Cerebellar nuclear complex (tissue), 1 donor: ENCODE measurements around the gene CD7.

Experiments
- DNase-seq, 2 experiments: peaks; one replicate each; lab custom pipeline; 2025; lab: John Stamatoyannopoulos, UW

Gene CD7

DNA sequence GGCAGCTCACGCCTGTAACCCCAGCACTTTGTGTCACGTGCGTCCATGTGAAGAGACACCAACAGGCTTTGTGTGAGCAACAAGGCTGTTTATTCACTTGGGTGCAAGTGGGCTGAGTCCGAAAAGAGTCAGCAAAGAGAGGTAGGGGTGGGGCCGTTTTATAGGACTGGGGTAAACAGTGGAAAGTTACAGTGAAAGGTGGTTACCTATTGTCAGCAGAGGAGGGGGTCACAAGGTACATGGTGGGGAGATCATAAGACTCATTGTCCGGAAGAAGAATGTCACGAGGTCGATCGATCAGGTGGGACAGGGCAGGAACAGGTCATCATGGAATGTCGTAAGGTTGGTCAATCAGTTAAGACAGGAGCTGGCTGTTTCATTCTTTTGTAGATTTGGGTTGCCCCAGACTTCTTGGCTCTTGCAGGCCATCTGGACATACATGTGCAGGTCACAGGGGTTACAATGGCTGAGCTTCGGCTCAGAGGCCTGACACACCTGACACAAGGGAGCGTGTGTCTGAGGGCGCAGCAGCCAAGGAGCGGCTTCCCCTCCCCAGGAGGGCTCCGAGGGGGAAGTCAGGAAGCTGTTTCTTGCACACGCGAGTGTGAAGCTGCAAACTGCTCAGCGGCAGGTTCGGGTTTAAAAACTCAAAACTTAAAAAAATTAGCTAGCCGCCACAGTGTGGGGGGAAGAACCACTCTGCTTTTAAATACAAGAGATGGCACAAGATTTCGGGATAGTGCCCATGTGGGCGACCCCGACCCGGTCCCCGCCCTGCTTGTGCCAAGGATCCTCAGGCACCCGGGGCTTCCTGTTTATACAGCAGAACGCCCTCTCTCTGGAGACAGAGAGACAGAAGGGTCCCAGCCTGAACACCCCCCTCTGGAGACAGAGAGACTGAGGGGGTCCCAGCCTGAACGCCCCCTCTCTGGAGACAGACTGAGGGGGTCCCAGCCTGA is 29.2 kb upstream of the CD7 start:
- no peak for DNase-seq

GRCh38 chr17:82345151-82345976 is 28.0 kb upstream of the CD7 start:
- DNase-seq, result no peak

DNA sequence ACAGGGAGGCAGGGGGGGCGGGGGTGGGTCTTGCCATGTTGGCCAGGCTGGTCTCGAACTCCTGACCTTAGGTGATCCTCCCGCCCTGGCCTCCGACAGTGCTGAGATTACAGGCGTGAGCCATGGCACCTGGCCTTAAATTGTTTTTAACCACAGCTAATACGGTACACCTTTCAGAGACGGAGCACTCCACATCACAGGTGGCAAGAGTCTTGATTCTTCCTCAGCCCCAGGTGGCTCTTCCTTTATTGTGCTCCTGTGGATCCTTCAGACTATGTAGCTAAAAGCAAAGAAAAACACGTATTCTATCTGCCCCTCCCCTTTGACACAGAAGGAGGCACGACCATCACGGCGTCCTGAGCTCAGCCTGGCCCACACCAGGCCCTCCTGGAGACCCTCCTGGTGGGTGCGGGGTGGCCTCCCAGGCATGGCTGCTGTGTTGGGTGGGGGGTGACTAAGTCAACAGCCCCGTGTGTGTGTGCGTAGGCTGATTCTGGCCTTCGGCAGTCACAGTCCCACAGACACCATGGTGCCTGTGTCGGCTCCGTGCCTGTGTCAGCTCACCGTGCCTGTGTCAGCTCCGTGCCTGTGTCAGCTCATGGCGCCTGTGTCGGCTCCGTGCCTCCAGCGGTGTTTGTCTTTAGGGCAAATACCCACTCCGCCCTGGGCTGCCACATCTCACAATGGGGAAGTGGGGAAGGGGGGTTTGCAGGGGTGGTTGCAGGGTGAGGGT is 26.9 kb upstream of the CD7 start:
- no peak for DNase-seq

GRCh38 chr17:82343560-82343959 is 26.2 kb upstream of the CD7 start:
- no peak for DNase-seq

GRCh38 chr17:82342361-82343079 is 25.1 kb upstream of the CD7 start:
- no peak for DNase-seq

DNA sequence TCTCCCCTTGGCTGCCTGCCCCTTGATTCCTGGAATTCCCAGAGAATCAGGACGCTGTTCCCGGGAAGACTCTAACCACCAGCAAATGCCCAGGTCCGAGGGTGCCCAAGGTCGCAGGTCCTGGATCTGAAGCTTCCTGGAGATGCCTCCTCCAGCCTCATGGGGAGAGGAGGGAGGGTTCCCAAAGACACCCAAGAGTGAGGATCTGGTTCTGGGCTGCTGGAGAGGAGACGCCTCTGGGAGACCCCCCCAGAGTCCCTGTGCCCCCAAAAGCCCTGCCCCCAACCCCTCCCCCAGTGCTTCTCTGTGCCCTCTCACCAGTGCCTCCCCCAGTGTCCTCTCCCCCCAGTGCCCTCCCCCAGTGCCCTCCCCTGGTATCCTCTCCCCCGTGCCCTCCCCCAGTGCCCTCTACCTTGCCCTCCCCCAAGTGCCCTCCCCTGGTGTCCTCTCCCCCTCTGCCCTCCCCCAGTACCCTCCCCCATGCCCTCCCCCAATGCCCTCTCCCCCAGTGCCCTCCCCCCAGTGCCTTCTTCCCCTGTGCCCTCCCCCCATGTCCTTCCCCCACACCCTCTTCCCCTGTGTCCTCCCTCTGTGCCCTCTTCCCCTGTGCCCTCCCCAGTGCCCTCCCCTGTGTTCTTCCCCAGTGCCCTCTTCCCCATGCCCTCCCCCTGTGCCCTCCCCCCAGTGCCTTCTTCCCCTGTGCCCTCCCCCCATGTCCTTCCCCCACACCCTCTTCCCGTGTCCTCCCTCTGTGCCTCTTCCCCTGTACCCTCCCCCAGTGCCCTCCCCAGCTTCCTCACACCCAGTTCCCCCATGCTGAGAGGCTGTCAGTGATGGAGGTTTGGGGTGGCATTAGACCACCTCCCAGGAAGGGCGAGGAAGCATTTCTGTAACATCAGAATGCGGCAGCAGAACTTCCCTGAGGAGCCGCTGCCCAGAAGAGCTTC is 22.5 kb upstream of the CD7 start:
- no peak for DNase-seq

DNA sequence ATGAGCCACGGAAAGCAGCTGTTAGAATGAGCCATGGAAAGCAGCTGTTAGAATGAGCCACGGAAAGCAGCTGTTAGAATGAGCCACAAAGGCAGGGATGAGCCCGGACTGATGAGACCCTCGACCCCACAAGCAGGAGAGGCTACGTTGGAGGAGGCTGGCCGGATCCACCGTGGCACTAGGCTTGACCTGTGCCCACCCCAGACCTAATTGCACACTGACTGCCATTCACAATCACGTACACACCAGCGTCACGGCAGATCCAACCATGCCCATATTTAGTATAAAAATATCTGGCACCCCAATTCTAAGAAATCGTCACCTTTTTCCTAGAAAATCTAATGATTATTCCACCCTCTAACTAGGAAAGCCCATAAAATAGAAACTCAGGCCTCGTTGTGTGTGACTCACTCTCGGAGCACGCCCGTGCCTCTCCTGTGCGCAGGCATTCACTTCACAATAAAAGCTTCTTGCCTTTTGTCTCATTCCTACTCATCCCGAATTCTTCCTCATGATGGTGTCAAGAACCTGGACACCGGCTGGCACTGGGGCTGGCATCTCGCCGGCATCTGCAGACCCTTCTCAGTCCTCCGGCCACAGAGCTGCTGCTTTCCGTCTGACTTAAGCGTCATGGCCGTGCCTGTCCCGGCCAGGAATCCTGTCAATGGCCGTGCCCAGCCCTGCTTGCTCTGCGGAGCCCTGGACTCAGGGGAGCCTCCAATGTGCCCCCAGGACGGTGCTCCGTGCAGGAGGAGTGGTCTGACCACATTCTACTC is 21.6 kb upstream of the CD7 start:
- no peak for DNase-seq

- no peak for DNase-seq
Measured at GRCh38 chr17:82334622-82335394, 17.4 kb upstream of the CD7 start.

GRCh38 chr17:82334204-82334621 is 16.8 kb upstream of the CD7 start:
- no peak for DNase-seq

- no peak for DNase-seq
Measured at GRCh38 chr17:82333279-82334171, 16.1 kb upstream of the CD7 start, which contains the start of gene SECTM1. TSS of gene SECTM1 (minus strand) at chr17:82333766. CDS start at chr17:82327240, 6,526 bp downstream.

GRCh38 chr17:82332669-82333278 is 15.4 kb upstream of the CD7 start:
- no peak for DNase-seq

DNA sequence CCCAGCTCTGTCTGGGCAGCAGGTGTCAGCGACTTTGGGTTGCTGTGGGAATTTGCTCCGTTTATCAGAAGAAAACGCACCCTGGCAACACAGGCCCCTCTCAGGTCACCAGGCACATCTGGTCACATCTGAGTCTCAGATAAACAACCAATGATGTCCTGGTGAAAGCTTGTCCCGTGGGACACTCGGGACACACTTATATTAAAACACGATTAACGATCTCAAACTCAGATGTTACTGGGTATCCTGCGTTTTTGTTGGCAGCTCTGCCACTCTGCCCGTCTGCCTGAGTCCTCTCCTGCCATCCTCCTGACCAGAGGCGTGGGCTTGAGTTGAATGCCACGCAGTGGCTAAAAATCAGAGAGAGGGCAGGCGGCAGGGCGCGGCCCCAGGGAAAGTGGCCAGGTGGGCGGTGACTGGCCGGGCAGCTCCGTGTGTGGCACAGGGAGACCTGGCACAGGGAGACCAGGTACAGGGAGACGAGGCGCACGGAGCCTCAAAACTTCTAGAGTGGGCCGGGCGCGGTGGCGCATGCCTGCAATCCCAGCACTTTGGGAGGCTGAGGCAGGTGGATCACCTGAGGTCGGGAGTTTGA is 14.0 kb upstream of the CD7 start:
- no peak for DNase-seq

DNA sequence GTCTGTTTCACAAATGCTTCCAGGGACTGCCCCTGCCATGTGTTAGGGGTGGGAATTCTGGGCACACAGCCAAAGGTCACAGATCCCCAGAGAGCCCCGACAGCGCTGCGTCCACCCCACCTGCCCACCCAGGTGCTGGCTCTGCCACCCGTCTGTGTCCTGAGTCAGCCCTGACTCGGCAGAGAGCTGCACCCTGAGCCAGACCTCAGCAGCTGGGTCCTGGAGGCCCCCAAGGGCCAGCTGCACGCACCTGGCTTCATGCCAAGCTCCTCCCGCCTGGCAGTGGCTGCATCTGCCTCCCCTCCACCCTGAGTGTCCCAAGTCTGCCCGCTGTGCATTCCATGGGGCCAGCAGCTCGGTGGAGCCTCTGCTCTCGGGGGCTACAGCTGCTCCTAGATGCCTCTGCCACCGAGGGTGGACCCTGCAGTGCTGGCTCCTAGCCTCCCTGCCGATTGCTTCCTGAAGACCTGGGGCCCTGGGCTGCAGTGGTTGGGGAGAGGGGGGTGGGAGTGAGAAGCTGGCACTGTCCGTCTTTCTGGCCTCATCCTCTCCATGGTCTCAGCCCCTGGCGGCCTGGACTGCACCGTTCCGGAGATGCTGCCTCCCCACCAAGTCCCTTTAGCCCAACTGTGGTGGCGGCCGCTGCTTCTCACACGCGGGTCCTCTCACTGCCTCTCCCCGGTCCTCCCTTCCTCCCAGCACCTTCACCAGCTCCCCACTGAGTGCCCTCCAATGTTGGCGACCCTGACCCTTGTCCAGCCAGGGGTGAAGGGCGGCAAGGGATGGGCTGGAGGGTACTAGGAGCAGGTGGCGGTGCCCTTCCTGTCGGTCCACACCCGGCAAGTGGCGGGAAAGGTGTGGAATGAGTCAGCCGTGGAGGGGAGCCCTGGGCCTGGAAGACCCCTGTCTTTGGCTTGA is 13.2 kb upstream of the CD7 start:
- no peak for DNase-seq

- no peak for DNase-seq
Measured at GRCh38 chr17:82329683-82330321, 12.4 kb upstream of the CD7 start.

DNA sequence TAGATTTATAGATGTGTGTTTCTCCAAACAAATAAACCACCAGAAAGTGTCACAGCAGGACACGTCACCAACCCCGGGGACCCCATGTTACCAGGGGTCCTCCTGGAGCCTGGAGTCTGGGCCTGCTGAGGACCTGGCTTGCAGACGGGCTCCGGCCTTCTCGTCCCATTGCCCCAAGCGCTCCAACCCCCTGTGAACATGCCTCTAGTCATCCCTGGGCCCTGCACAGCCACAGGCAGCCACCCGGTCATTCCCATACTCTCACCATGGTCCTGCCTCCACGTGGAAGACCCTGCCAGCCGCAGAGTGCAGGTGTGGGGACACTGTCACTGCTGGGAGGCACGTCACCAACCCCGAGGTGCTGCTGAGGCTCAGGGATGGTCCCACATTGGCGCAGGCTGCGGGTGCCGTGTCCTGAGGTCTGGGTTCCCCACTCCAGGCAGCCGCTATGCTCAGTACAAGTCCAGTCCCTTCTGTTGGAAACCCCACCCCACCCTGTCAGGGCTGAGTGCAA is 11.6 kb upstream of the CD7 start:
- no peak for DNase-seq
